WTC11 (cell line): Measurements from ENCODE around the gene SNX25.

ENCODE experiments used
- TF ChIP-seq, protein P1 (sequence below): fragments of 200-600 bp; IDR thresholded peaks from 2 replicates; pipeline ENCODE4 v1.8.0; 2022; ENCODE audit warnings: antibody characterized with exemption
- TF ChIP-seq, protein P2 (sequence below): sonication (generic); formaldehyde crosslinking; IDR thresholded peaks from 2 replicates; pipeline ENCODE4 v1.8.1; 2022; ENCODE audit warnings: low read depth, missing genetic modification reagents, borderline replicate concordance

DNA sequence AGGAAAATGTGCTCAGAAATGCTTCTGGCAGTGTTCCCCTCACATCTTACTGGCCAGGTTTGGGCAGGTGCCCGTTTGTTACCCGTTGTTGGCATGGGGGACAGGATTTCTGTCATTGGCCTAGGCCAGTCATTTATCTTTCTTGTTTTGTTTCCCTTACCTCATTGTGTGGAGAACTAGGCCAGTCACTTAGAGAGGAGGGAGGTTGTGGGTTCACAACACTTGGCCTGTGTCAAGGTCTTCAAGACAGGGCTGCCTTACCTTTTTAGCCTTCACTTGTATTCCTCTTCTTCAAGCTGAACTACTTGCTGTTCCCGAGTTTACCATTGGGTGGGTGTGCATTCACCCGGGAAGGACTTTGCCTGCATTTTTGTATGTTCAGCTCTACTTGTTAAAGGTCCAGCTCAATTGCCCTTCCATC lies 17.7 kb downstream of the SNX25 start:
- TF ChIP-seq, protein P1, sequence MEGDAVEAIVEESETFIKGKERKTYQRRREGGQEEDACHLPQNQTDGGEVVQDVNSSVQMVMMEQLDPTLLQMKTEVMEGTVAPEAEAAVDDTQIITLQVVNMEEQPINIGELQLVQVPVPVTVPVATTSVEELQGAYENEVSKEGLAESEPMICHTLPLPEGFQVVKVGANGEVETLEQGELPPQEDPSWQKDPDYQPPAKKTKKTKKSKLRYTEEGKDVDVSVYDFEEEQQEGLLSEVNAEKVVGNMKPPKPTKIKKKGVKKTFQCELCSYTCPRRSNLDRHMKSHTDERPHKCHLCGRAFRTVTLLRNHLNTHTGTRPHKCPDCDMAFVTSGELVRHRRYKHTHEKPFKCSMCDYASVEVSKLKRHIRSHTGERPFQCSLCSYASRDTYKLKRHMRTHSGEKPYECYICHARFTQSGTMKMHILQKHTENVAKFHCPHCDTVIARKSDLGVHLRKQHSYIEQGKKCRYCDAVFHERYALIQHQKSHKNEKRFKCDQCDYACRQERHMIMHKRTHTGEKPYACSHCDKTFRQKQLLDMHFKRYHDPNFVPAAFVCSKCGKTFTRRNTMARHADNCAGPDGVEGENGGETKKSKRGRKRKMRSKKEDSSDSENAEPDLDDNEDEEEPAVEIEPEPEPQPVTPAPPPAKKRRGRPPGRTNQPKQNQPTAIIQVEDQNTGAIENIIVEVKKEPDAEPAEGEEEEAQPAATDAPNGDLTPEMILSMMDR, result no peak
- TF ChIP-seq, protein P2, sequence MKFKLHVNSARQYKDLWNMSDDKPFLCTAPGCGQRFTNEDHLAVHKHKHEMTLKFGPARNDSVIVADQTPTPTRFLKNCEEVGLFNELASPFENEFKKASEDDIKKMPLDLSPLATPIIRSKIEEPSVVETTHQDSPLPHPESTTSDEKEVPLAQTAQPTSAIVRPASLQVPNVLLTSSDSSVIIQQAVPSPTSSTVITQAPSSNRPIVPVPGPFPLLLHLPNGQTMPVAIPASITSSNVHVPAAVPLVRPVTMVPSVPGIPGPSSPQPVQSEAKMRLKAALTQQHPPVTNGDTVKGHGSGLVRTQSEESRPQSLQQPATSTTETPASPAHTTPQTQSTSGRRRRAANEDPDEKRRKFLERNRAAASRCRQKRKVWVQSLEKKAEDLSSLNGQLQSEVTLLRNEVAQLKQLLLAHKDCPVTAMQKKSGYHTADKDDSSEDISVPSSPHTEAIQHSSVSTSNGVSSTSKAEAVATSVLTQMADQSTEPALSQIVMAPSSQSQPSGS, result no peak
